H9 (cell line): ENCODE results near the gene DNAJB2. TPM values are rescaled to one million over a fixed set of nuclear protein-coding genes. Genes with fewer than 3 reads are reported as not detected.

Experiments used
- DNase-seq: peaks from one replicate; pipeline ENCODE4 v3.0.0-alpha.2; 2017
- H2AFZ ChIP-seq: one replicate; pipeline ENCODE4 v1.6.1; 2013; ENCODE audit warnings: mild to moderate bottlenecking, low read length, control low read depth, moderate library complexity
- H2AK5ac ChIP-seq: 2 replicates; pipeline ENCODE4 v1.6.1; 2013; ENCODE audit warnings: low read length, control low read depth, mixed read lengths; ENCODE audit not compliant: insufficient read length
- H2BK120ac ChIP-seq: one replicate; pipeline ENCODE4 v1.6.1; 2013; ENCODE audit warnings: low read depth, mild to moderate bottlenecking, low read length, control low read depth, inconsistent platforms; ENCODE audit not compliant: poor library complexity, severe bottlenecking
- H2BK12ac ChIP-seq: 2 replicates; pipeline ENCODE4 v1.6.1; 2013; ENCODE audit warnings: low read length, control low read depth, mixed read lengths, low read depth; ENCODE audit not compliant: insufficient read length
- H2BK15ac ChIP-seq: 2 replicates; pipeline ENCODE4 v1.6.1; 2013; ENCODE audit warnings: low read depth, low read length, control low read depth
- H2BK20ac ChIP-seq: one replicate; pipeline ENCODE4 v1.6.1; 2013; ENCODE audit warnings: low read depth, mild to moderate bottlenecking, low read length, control low read depth, inconsistent platforms; ENCODE audit not compliant: poor library complexity, severe bottlenecking
- H2BK5ac ChIP-seq: 2 replicates; pipeline ENCODE4 v1.6.1; 2013; ENCODE audit warnings: low read length, control low read depth, mixed read lengths; ENCODE audit not compliant: insufficient read length
- H3K14ac ChIP-seq: 2 replicates; pipeline ENCODE4 v1.6.1; 2013; ENCODE audit warnings: low read length, control low read depth; ENCODE audit not compliant: insufficient read depth
- H3K18ac ChIP-seq: 2 replicates; pipeline ENCODE4 v1.6.1; 2013; ENCODE audit warnings: low read depth, mild to moderate bottlenecking, mixed read lengths, low read length, control low read depth; ENCODE audit not compliant: insufficient read length
- H3K23ac ChIP-seq: 2 replicates; pipeline ENCODE4 v1.6.1; 2013; ENCODE audit warnings: low read length, control low read depth, mixed read lengths, low read depth; ENCODE audit not compliant: insufficient read length
- H3K23me2 ChIP-seq: 2 replicates; pipeline ENCODE4 v1.6.1; 2013; ENCODE audit warnings: low read depth, mild to moderate bottlenecking, mixed read lengths, low read length, control low read depth; ENCODE audit not compliant: insufficient read length, poor library complexity, severe bottlenecking
- H3K27ac ChIP-seq: 2 replicates; pipeline ENCODE4 v1.5.1; 2013; ENCODE audit warnings: low read length, control low read depth, mixed read lengths, low read depth; ENCODE audit not compliant: insufficient read length
- H3K27me3 ChIP-seq: 2 replicates; pipeline ENCODE4 v1.6.1; 2013; ENCODE audit warnings: low read length, control low read depth, inconsistent platforms; ENCODE audit not compliant: insufficient read depth
- H3K4ac ChIP-seq: 2 replicates; pipeline ENCODE4 v1.6.1; 2013; ENCODE audit warnings: low read depth, mild to moderate bottlenecking, control low read depth, inconsistent platforms, low read length, moderate library complexity
- H3K4me1 ChIP-seq: 2 replicates; pipeline ENCODE4 v1.6.1; 2013; ENCODE audit warnings: low read length, control low read depth, inconsistent platforms; ENCODE audit not compliant: insufficient read depth
- H3K4me2 ChIP-seq: 2 replicates; pipeline ENCODE4 v1.6.1; 2013; ENCODE audit warnings: low read length, control low read depth, mixed read lengths; ENCODE audit not compliant: insufficient read length, insufficient read depth
- H3K56ac ChIP-seq: 2 replicates; pipeline ENCODE4 v1.6.1; 2013; ENCODE audit warnings: low read depth, mild to moderate bottlenecking, mixed read lengths, low read length, control low read depth; ENCODE audit not compliant: insufficient read length
- H3K79me1 ChIP-seq: 2 replicates; pipeline ENCODE4 v1.6.1; 2013; ENCODE audit warnings: low read depth, mild to moderate bottlenecking, moderate library complexity, low read length, control low read depth, inconsistent platforms; ENCODE audit not compliant: insufficient read depth, poor library complexity, severe bottlenecking
- H3K79me2 ChIP-seq: 2 replicates; pipeline ENCODE4 v1.6.1; 2013; ENCODE audit warnings: low read length, control low read depth, inconsistent platforms; ENCODE audit not compliant: insufficient read depth
- H3K9ac ChIP-seq: 2 replicates; pipeline ENCODE4 v1.6.1; 2013; ENCODE audit warnings: low read length, control low read depth, mixed read lengths; ENCODE audit not compliant: insufficient read length; ENCODE audit errors: extremely low read depth
- H3K9me3 ChIP-seq: one replicate; pipeline ENCODE4 v1.6.1; 2013; ENCODE audit warnings: low read depth, low read length, inconsistent platforms; ENCODE audit not compliant: control insufficient read depth
- H3T11ph ChIP-seq: one replicate; pipeline ENCODE4 v1.6.1; 2013; ENCODE audit warnings: mild to moderate bottlenecking, low read length, control low read depth, inconsistent platforms
- H4K20me1 ChIP-seq: one replicate; pipeline ENCODE4 v1.6.1; 2013; ENCODE audit not compliant: control insufficient read depth, insufficient read length, insufficient read depth
- H4K5ac ChIP-seq: 2 replicates; pipeline ENCODE4 v1.6.1; 2013; ENCODE audit warnings: low read depth, mild to moderate bottlenecking, mixed read lengths, low read length, control low read depth; ENCODE audit not compliant: insufficient read length
- H4K8ac ChIP-seq: replicated peaks from 2 replicates; pipeline ENCODE4 v1.6.1; 2013; ENCODE audit warnings: low read length, control low read depth, mixed read lengths, low read depth; ENCODE audit not compliant: insufficient read length
- H4K91ac ChIP-seq: 2 replicates; pipeline ENCODE4 v1.6.1; 2013; ENCODE audit warnings: low read depth, mild to moderate bottlenecking, moderate library complexity, mixed read lengths, low read length, control low read depth; ENCODE audit not compliant: insufficient read length
- H3K27ac Mint-ChIP-seq, 3 experiments: 2 replicates in 2 of 3; 3 replicates in 1 of 3; pipeline ENCODE4 v1.8.0; 2020 to 2021; ENCODE audit warnings: mixed read lengths in 3 of 3, mild to moderate bottlenecking in 1 of 3, moderate library complexity in 1 of 3
- H3K27me3 Mint-ChIP-seq: 2 replicates; pipeline ENCODE4 v1.8.0; 2021; ENCODE audit warnings: low read depth, mild to moderate bottlenecking, moderate library complexity, mixed read lengths
- H3K36me3 Mint-ChIP-seq, 3 experiments: 2 replicates in 2 of 3; 3 replicates in 1 of 3; pipeline ENCODE4 v1.8.0; 2020 to 2021; ENCODE audit warnings: low read depth in 3 of 3, mixed read lengths in 3 of 3; ENCODE audit not compliant: insufficient read depth in 1 of 3
- H3K4me1 Mint-ChIP-seq, 2 experiments: 2 replicates each; pipeline ENCODE4 v1.8.0; 2020; ENCODE audit warnings: mixed read lengths in 2 of 2
- H3K4me3 Mint-ChIP-seq, 2 experiments: 2 replicates in 1 of 2; 3 replicates in 1 of 2; pipeline ENCODE4 v1.8.0; 2020 to 2021; ENCODE audit warnings: mild to moderate bottlenecking in 2 of 2, mixed read lengths in 2 of 2, moderate library complexity in 1 of 2
- H3K9me3 Mint-ChIP-seq, 2 experiments: 2 replicates in 1 of 2; 3 replicates in 1 of 2; pipeline ENCODE4 v1.8.0; 2020; ENCODE audit warnings: mild to moderate bottlenecking in 2 of 2, mixed read lengths in 2 of 2, moderate library complexity in 1 of 2
- CTCF ChIP-seq: fragments of 200-600 bp; sonication (generic); conservative IDR thresholded peaks from 3 replicates; pipeline ENCODE4 v1.8.0; 2021; ENCODE audit warnings: antibody characterized with exemption, mild to moderate bottlenecking
- WGBS: extraction: QIAGEN DNeasy Blood & Tissue Kit; methylation state at CpG from one replicate; pipeline ENCODE4 v1.1.7; 2013; ENCODE audit warnings: missing lambda C conversion rate, low lambda C conversion rate, mixed read lengths; ENCODE audit not compliant: insufficient read length; ENCODE audit errors: extremely low coverage; 5-methylcytosine and 5-hydroxymethylcytosine counted together
- total RNA-seq: library from RNA; stranded (reverse); gene quantifications from 2 replicates; pipeline ENCODE4 v1.2.1, GENCODE V29; 2021

The DNAJB2 gene
- total RNA-seq, 1 experiment from 2014 or later: 34.1 TPM

- no peak overlapping the region for H2BK20ac ChIP-seq
- H4K8ac ChIP-seq: no peak overlapping the region
- H4K91ac ChIP-seq: no peak overlapping the region
- peaks cover 6% of the 10 kb centered on the region for H3K23me2 ChIP-seq
- TF ChIP-seq CTCF: no peak
- H3K56ac ChIP-seq: no peak overlapping the region
- no peak overlapping the region for H2BK12ac ChIP-seq
- no peak overlapping the region for H2BK5ac ChIP-seq
- no peaks in the 10 kb centered on the region for H3K9me3 ChIP-seq
- H4K20me1 ChIP-seq: no peaks in the 10 kb centered on the region
- WGBS: no CpG with 5 or more reads among the region's 7 CpGs
- no peak overlapping the region for H2BK120ac ChIP-seq
- no peak overlapping the region for H2BK15ac ChIP-seq
- H3K18ac ChIP-seq: no peak overlapping the region
- Mint-ChIP-seq H3K4me1 (peaks cover 13 to 15% of the 10 kb centered on the region in 2 experiments), H3K9me3 (peaks cover 2 to 7% of the 10 kb centered on the region in 2 experiments; a peak in 3 of 5 replicates), H3K36me3 (peaks cover 0 to 4% (median 2%) of the 10 kb centered on the region in 3 experiments; a peak in 2 of 7 replicates), H3K27me3 (peaks cover 40% of the 10 kb centered on the region), H3K4me3 (no peak overlapping the region), H3K27ac (peak overlapping the region in 1 of 3 experiments; percentile 65; a peak in 1 of 7 replicates)
- no peak overlapping the region for H3K27ac ChIP-seq
- H3K4me2 ChIP-seq: no peak overlapping the region
- no peak for DNase-seq
- H3K4me1 ChIP-seq: no peaks in the 10 kb centered on the region; the same call in 1 of the 2 replicates
- no peak overlapping the region for H2AK5ac ChIP-seq
- H3K9ac ChIP-seq: no peak overlapping the region
- H3K23ac ChIP-seq: no peak overlapping the region
- no peak overlapping the region for H4K5ac ChIP-seq
- H3K14ac ChIP-seq: no peak overlapping the region
- no peaks in the 10 kb centered on the region; the same call in 1 of the 2 replicates for H3K27me3 ChIP-seq
- H3K79me1 ChIP-seq: no peaks in the 10 kb centered on the region
- H3K4ac ChIP-seq: no peak overlapping the region
- no peak overlapping the region for H3T11ph ChIP-seq
- H2AFZ ChIP-seq: no peak overlapping the region
- no peaks in the 10 kb centered on the region for H3K79me2 ChIP-seq
Measured at GRCh38 chr2:219291394-219291793, 12.2 kb downstream of the DNAJB2 start.
